HL-60/S4 treated with retinoic acid at 250 ng/mL for 4 days and 3 days (cell line): ENCODE measurements around the gene TBX4.
"Not testable (repeated sequence)": the region's sequence is repeated elsewhere in the genome, so short reads cannot be mapped to it uniquely, and the experiment has no call there.

Source experiments
- in situ Hi-C: fragments of 300-500 bp; cut with MboI; formaldehyde crosslinking; loops from 2 replicates; pipeline ENCODE4 v1.7.0; 2022; ENCODE audit warnings: low sequenced_read_pairs

TBX4 gene

DNA sequence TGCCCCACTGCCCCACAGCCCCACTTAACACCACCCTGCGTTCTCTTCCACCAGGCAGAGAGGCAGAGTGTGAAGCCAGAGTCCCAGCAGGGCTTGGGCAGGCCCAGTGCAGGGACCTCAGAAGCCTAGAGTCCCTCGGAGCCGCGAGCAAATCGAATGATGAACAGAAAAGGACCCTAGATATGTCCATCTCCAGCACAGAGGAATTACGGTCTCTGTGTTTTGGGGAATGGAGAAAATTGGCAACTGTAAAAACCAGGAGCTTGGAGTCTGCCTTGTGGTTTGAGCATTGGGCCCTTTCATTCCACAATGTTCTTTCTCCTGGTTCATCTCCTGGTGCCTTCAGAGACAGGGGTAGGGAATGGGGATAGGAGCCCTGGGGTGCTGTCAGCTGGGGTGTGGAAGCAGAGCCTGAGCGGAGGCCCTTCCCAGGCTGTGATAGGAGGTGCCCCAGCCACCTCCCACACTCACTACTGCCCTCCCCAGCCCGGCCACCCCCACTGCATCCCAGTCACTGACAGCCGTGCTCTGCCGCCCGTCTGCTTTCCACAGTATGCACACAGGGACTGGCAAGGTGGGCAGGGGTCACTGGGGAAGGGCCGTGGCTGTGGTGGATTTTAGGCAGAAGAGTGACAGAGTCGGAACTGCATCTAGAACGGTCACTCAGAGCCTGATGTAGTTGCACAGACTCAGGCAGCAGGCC is 26.7 kb downstream of the TBX4 start:
- in situ Hi-C loops, result no loop called here

DNA sequence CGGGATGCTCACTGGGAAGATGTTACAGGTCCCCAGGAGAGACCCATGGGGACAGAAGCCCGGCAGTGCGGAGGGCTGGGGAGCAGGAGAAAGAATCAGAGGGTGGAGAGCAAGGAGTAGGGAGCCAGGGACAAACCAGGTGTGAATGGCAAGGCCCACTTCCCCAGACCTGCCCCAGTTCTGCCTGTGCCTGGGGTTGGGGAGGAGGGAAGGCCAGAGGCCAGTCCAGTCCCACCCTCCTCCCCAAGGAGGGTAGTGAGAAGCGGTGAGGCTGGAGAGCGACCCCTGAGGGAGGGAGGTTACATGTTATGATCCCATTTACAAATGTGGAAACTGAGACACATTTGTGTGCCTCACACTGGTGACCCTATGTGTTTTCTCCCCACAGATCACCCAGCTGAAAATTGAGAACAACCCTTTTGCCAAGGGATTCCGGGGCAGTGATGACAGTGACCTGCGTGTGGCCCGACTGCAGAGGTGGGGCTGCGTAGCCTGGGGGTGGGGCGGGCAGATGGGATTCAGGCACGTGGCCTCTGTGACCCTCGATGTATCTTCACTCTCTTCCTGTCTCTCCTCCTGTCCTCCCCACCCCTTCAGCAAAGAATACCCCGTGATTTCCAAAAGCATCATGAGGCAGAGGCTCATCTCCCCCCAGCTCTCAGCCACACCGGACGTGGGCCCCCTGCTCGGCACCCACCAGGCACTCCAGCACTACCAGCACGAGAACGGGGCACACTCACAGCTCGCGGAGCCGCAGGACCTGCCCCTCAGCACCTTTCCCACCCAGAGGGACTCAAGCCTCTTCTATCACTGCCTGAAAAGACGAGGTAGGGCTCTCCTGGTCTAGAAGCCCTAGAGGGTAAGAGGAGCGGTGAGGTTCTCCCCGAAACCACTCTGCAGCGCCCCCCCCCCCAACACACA is 27.5 kb downstream of the TBX4 start:
- in situ Hi-C loops, result no loop called here

DNA sequence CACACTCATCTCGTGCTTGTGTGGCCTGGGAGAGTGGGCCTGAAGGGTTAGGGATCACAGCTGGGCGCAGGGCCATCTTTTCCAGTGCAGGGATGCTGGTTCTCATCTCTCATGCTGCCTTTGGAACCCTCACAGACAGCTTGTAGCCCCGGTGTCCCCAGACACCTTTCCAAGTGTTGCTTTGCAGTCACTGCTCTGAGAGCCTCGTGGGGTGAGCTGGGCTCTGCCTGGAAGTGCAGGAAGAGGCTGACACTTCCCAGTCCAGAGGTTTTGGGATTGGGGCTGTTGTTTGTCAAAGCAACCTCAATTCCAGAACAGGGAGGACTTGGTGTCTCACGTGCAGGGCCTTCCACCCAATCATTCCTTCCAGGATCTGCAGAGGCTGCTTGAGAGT is 28.2 kb downstream of the TBX4 start:
- in situ Hi-C loops, result no loop called here

DNA sequence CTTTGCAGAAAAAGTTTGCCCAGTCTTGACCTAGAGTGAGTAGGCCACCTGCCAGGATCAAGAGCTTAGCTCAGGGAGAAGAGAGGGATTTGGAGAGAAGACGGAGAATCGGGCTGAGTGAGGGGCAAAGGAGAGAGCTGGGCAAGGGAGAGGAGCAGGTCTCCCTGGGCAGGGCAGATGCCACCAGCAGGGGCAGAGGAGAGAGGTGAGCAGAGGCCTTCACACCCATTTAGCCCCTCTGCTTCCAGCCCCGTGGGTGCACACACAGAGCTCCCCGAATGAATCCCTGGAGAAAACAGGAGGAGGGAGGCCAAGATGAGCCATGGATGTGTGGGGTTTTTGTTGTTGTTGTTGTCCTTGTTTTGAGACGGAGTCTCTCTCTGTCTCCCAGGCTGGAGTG is 29.2 kb downstream of the TBX4 start:
- in situ Hi-C loops, result no loop called here

DNA sequence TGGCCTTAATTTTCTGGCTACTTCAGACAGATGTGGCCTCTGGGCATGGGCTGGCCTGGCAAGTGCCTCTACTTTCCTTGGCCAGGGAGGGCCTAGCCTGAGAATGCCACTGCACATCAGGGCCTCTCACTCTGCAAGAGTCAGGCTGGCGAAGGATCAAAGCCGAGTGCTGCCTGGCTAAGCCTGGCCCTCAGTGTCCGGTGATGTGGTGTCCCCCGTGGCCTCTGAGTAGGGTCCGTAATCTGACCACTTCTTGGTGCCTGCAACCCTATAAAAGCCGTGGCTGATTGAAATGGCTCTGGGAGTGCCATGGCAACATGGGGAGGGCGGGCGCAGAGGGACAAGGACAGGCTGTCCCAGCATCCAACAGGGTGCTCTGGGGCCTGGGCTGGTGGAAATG is 30.2 kb downstream of the TBX4 start:
- in situ Hi-C loops, result no loop called here

DNA sequence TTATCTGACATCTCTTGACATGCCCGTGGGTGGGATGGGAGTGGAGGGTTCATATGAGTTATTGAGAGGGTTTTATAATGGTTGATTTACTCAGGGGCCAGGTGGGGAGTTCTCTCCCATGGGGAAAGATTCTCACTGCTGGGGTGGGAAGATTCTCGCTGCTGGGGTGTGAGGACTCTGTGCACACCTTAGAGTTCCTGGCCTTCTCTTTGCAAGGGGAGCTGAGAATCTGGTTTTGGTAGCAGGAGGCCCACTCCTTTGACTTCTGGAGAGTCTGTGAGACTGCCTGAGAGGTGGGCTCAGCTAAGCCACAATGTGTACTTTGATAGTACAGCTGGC is 31.5 kb downstream of the TBX4 start:
- in situ Hi-C loops, result no loop called here

DNA sequence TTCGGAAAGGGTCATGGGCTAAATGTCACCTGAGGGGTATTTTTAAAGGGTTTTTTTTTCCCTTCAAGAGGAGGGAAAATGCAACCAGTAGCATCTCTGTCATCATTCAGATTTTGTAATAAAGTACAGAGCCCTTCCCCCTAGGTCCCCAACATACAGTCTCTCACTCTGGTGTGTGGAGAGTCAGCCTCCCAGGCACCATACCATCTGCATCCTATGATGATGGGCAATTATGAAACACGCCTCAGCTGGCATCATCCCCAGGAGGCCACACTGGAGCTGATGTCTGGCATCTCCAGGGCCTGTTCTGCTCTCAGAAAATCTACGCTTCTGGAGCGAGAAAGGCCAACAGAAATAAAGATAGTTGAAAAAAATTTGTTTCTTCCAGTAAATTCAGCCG is 32.0 kb downstream of the TBX4 start:
- in situ Hi-C loops, result no loop called here

DNA sequence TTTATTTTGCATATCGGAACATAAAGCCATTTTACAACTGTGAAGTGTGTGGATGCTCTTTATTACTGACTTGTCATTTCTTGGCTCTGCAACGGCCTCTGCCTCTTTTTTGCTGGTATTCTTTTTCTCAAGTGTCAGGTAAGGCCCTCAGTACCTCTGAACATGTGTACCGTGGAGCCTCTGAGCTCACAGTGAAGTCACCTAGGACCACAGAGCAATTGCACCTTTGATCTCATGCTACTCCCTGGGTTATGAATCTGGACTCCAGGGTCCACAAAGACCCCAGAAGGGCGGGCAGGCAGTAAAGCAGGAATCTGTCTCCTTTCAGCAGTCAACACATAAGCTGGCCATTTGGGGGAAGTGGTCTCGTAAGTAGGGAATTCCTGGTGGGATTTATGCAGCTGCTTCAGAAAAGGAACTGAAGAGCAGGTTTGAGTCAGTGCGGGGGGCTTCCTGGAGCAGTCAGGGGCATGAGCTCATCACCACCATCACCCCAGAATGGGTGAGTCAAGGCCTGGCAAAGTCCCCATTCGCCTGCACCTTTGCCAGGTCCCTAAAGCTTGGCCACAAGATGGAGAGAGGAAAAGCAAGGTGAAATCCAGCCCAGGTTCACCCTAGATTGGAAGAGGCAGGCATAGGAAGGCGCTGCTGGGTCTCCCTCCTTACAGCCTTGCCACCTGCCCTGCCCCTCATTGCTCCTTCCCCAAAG is 33.0 kb downstream of the TBX4 start:
- in situ Hi-C loops, result no loop called here

DNA sequence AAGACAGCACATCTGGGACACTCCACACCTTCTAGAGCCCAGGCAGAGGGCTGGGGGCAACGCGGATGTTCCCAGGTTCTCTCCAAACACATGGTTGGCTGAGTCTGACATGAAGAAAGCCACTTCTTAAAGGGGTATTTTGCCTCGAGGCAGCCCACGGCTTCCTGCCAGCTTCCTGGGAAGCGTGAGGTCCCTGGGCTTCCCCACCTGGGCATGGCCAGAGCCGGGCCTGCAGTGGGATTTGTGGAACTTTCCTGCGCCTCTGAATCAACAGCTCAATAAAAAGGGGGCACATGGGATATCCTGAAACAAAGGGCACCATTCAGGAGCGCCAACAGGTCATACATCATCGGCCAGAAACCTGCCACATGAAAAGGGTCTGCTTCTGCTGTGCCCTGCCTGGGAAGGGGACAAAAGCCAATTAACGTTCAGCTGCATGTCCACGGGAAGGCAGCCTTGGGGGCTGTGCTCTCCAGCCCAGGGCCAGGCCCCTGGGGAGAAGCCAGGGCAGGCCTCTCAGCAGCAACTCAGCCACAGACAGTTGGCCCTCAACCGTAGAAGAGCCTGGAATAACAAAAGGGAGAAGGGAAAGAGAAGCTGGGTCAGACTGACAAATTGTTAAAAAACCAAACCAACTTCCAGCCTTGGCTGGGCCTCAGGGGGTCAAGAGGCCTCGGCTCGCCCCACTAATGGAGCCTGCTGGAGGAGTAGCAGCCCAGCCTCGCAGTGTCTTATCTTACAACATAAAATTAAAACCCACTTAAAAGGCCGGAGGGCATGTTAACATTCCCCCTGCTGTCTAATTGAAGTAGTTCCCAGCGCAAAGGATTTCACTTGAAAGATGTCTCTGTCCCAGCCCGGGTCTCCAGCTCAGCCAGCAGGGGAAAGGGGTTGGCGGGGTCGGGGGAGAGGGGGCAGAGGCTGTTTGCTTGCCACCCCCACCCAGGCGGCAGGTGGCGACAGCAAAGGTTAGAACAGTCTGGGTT is 34.2 kb downstream of the TBX4 start:
- in situ Hi-C loops, result no loop called here

DNA sequence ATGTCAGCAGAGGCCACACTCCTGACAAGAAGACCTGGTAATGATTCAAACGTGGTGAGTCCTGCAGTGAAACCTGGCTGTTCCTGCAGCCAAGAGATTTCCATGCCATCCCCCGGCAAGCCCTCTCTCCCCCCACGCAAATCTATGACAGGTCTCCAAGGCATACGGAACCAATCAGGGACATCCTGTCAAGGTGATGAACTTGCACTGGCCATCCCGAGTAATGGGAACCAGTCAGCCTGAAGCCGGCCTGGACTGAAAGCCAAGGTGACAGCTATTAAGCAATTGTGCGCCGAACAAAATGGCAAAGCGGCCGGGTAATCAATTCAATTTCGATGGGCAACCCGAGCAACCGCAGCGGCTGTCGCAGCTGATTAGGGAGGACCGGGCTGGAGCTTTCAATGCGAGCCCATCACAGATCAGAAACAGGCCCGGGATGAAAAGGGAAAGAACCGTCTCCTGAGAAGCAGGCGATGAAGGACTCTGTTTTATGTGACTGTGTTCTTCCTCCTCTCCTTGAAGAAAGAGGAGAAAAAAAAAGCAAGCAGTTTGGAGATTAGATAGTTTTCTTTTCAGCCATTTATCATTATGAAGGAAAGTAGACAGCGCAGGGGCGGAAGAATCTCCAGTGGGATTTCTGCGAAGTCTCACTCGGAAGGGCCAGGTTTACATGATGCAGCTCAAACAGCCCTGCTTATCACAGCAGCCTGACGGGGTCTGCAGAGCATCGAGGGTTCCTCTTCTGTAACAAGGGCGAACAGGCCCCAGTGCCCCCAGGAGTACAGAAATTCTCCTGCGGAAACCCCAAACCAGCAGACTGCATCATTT is 35.2 kb downstream of the TBX4 start:
- in situ Hi-C loops, result no loop called here

DNA sequence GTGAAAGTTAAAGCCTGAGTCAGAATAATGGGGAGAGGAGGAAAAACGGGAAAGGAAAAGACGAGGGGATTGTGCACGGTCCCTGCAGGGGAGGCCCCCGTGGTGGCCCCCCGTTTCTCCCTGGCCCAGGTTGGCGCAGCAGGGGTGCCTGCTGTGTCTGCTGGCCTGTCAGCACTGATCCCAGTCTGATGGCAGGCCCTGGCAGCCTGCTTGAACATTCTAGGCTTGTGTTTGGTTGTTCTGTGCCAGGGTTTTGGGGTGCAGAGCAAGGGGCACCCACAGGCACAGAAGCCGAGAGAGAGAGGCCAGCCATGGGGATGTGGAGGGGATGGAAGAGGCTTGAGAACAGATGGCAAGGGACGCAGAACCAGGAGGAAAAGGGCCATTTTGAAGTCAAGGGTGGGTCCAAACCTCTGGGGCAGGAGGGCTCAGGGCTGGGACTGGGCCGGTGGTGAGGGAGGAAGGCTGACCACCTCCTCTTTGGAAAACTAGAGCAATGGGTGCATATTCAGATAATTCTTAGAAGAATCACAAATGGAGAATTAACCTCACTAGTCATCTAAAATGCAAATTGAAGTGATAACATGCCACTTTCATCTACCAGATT is 35.9 kb downstream of the TBX4 start:
- in situ Hi-C loops, result no loop called here

DNA sequence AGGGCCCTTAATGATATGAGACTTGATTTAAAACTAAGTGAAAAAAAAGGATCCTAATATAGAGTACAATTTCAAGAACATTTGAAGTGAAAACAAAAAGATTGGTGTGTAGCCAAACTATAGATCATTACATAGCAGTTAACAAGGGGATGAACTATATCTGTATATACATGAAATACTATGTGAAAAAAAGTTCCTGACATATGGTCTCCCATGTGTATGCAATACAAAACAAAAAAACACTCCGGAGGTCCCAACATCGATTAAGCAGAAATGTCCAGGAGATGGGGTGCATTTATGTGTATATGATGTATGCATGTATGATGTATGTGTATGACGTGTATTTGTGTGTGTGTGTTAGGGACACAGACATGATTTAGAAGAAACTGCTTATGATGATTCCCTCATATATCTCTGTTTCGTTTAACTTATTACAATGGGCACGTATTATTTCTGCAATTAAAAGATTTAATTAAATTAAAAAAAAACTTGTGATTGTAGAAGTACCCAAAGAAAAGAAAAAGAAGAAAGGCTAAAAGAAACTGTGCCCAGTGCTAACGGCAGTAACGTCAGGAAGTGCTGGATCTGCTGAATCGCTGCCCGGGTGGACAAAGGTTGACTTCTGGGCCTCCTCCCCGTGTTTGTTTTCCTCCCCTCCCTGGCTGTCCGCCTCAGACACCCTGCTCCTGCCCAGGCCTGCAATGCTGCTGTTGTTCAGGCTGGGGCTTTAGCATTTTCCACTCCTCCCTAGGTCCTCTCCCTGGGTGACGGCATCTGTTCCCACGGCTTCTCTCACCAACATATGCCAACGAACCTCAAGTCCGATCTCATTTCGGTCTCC is 36.9 kb downstream of the TBX4 start:
- in situ Hi-C loops, result no loop called here

DNA sequence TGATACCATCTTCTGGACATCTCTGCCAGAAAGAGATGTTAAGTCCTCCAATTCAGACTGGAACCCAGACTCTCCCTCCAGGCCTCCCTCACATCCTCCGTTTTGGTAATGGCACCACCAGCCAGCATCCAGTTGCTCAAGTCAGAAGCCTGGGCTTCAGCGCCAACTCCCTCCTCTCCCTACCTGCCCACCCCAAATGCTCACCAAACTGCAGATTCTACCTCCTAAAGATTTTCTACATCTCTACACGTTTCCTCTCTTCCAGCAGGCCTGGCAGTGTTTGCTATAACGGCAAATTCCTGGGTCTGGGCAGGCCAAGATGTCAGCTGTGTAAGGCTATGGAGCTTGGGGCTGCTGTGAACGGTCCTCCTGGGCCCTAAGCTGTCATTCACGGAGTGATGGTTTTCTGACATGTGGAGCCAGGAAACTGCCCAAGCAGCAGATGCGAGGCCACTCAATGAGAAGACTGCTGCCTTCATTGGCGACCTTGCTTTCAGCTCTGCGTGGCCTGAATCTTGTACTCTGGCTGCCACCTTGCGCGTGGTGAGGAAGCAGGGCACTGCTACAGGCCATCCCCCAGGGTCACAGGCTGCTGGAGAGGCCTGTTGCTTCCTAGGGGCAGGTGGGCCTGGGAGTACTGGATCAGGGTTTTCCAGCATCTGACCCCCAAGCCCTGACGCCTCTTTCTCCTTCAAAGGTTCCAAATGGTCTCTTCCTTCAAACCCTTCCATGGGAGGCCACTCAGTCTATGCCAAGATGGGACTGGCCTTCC is 37.7 kb downstream of the TBX4 start:
- in situ Hi-C loops, result no loop called here

DNA sequence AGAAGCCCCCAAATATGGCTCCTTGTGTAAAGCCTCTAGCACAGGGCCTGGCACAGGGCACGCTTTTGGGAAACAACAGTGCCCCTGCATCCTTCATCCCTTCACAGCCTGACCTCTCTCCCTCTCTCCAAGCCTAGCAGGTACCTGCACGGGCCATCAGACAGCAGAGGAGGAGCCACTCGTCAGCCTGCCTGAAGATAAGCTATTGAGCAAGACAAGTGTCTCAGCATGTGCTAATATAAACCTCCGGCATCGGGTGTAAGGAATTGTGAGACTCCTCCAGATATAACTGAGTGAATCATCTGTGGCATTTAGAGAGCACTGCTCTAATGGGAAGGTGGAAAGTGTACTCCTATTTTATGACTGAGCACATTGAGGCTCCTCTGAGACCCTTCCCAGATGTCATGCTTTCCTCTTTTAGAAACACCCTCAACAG is 38.3 kb downstream of the TBX4 start:
- in situ Hi-C loops, result no loop called here

DNA sequence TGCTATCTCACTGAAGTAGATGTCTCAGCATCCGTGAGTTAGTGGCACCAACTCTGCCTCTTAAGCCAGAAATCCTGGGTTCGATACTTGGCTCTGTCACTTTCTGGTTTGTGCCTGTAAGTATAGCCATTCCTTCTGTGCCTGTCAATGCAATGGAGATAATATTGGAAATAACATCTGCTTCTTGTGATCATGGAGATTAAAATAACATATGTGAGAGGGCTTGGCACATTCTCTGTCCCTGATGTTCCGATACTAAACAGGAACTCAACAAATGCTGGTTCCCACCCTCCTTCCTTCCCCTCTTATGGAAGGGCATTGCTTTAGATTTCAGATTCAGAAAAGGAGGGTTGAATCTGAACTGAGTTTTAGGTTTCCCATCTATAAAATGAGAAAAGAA is 39.8 kb downstream of the TBX4 start:
- in situ Hi-C loops, result no loop called here

DNA sequence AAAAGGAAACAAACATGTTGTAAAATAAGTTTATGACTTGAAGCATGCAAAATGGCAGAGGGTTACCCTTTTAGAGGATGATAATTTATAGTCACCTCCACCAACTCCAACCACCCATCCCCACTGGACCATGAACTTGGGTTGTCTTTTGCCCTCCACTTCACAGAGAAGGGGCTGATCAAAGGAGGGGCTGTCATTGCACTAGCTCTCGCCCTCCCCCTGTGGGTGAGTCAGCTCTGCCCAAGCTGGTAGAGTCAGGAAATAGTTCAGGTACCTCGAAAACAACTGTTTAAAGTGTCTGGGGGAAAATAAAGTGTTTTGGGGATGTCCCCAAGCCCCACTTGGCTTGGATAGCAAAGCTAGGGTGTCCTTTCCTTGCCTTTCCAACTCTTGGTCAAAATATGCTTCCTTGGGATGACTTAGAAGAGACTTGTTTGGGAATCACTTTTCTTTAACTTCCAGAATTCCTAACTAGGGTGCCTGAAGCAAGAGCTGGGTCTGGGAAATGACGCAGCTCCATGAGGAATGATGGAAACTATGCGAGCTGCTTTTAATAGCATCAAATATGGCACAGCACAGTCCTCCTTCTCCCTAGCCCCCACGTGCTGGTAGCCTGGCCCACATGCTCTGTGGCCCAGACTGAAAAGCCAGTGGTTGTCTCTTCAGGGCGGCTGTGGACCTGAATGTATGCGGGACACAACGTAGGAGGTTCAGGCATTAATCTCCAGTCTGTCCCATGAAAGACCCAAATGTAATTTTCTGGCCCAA is 40.7 kb downstream of the TBX4 start:
- in situ Hi-C loops, result no loop called here

DNA sequence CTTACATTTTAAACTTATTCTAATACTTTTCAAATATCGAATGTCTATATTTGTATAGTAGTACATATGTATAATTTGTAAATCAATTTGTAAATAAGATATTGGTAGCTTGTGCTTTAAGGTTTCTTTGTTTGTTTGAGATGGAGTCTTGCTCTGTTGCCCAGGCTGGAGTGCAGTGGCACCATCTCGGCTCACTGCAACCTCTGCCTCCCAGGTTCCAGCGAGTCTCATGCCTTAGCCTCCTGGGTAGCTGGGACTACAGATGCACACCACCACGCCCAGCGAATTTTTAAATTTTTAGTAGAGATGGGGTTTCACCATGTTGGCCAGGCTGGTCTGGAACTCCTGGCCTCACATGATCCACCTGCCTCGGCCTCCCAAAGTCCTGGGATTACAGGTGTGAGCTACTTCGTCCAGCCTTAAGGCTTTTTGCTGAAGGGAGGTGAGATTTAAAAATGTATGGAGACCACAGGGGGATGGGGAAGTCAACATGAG is 41.7 kb downstream of the TBX4 start:
- in situ Hi-C loops, result not testable (repeated sequence)
